Activated CD4-positive, alpha-beta T cell treated with anti-CD3 and anti-CD28 coated beads for 36 hours (primary cell): ENCODE measurements around the gene COX20. TPM values are rescaled to one million over a fixed set of nuclear protein-coding genes. Genes with fewer than 3 reads are reported as not detected.

Experiments used
- ATAC-seq: fragments of 200-7000 bp; cut with Tn5 transposase; one replicate; pipeline ENCODE4 v1.10.0; 2021; ENCODE audit warnings: mild to moderate bottlenecking, moderate library complexity
- CTCF ChIA-PET: fragments of 350-600 bp; sonication (Branson Sonifier 250); formaldehyde crosslinking; loops from one replicate; lab custom pipeline; 2021; ENCODE audit warnings: antibody characterized with exemption; lab: Charles Lee
- POLR2A ChIA-PET: fragments of 350-600 bp; sonication (Branson Sonifier 250); formaldehyde crosslinking; loops from one replicate; lab custom pipeline; 2021; ENCODE audit warnings: antibody characterized with exemption, inconsistent platforms; lab: Charles Lee
- DNase-seq: peaks from one replicate; pipeline ENCODE4 v3.0.0-alpha.2; 2020
- H3K27ac Mint-ChIP-seq: one replicate; pipeline ENCODE4 v1.8.0; 2021; ENCODE audit warnings: mixed read lengths
- H3K27me3 Mint-ChIP-seq: one replicate; pipeline ENCODE4 v1.8.0; 2021; ENCODE audit warnings: mixed read lengths
- H3K36me3 Mint-ChIP-seq: one replicate; pipeline ENCODE4 v1.8.0; 2021; ENCODE audit warnings: low read depth, mixed read lengths
- H3K4me1 Mint-ChIP-seq: one replicate; pipeline ENCODE4 v1.8.0; 2021; ENCODE audit warnings: mixed read lengths
- H3K4me3 Mint-ChIP-seq: one replicate; pipeline ENCODE4 v1.8.0; 2021; ENCODE audit warnings: mild to moderate bottlenecking, moderate library complexity, mixed read lengths
- H3K9me3 Mint-ChIP-seq: one replicate; pipeline ENCODE4 v1.8.0; 2021; ENCODE audit warnings: low read depth, mixed read lengths
- intact Hi-C, 2 experiments: fragments of 100-400 bp; cut with DNase I in 1 of 2; cut with micrococcal nuclease in 1 of 2; formaldehyde crosslinking; loops; one replicate each; pipeline versions ENCODE4 v1.14.2 to v1.15.1; 2022 to 2024; cut with DNase I, micrococcal nuclease
- total RNA-seq, 2 experiments: library from RNA; stranded (reverse); gene quantifications; one replicate each; pipeline ENCODE4 v1.2.3, GENCODE V29; 2021

COX20 gene
- total RNA-seq, 2 experiments from 2014 or later: 32.0 to 33.2 TPM

DNA sequence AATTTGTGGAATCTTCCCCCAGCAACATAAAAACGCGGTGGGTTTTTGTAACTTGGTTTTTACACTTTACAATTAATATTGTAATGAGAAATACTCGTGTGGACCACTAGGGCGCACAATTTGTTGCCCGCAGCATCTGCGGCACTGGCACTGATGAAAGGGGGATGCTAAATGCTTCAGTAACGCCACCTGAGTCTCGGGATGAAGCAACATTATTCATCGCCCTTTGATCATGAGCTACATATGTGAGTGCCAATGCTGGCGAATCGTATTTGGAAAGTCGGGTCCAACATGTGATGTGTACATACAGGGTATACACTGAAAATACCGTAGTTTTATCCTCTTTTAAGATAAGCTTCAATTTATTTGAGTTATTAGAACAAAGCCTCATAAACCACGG lies 34.2 kb upstream of the COX20 start:
- ATAC-seq (peak; percentile 93), DNase-seq (peak; percentile 72)
- ChIA-PET POLR2A (no interaction called here), CTCF (interaction anchor here (0.6 to 4.8 kb wide), 28 partner anchors 10 to 354 kb away, joined by 3 to 60 read pairs (median 4); partner anchors contain the start of gene DESI2)
- Mint-ChIP-seq H3K4me3 (no peak overlapping the region), H3K27me3 (no peaks in the 10 kb centered on the region), H3K36me3 (no peaks in the 10 kb centered on the region), H3K4me1 (peaks cover 2% of the 10 kb centered on the region), H3K9me3 (no peaks in the 10 kb centered on the region), H3K27ac (no peak overlapping the region)
- intact Hi-C loops: loop anchor here (1.0 to 2.0 kb wide), 2 partner anchors 34 to 241 kb away; partner anchors contain the start of gene COX20 (in 1 of the 2)

- ChIA-PET CTCF (interaction anchor here (0.6 to 4.8 kb wide), 17 partner anchors 10 to 266 kb away, joined by 3 to 60 read pairs (median 4); no protein-coding TSS in a partner anchor), POLR2A (no interaction called here)
- H3K9me3 Mint-ChIP-seq: no peaks in the 10 kb centered on the region
- no peak overlapping the region for H3K27ac Mint-ChIP-seq
- H3K4me1 Mint-ChIP-seq: peaks cover 2% of the 10 kb centered on the region
- no peaks in the 10 kb centered on the region for H3K27me3 Mint-ChIP-seq
- intact Hi-C loops: no loop called here
- no peak for ATAC-seq
- no peak for DNase-seq
- H3K36me3 Mint-ChIP-seq: no peaks in the 10 kb centered on the region
- H3K4me3 Mint-ChIP-seq: no peak overlapping the region
Observed at GRCh38 chr1:244802041-244802440, 33.4 kb upstream of the COX20 start.

DNA sequence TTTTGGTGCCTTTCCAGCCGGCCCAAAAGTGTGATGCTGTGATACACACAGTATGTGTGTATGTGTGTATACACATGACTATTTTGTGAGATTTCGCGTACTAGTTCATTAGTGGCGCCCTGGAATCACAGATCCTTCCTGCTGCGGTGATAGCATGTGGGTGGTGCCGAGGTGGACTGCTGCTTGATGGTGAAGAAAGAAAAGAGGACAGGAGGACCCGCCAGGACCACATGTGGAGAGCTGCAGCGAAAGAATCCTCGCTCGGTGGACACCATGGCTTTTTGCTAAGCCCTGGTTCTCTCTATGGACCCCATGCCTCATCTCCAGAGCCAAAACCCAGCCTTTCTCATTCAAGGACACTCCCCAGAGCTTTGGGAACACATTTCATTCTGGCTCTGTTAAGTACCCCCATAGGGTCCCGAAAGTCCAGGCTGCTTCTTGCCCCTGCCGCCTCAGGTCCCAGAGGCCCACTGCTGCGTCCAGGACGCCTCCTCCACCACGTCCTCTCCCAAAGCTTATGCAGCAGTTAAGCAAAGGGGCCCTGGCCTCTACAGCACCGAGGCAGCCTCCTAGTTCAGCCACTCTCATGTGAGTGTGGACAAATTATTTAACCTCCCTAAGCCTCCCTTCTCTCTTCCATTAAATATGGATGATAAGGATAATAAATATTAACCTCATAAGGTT lies 32.8 kb upstream of the COX20 start:
- Mint-ChIP-seq H3K4me3 (no peak overlapping the region), H3K9me3 (no peaks in the 10 kb centered on the region), H3K4me1 (peaks cover 2% of the 10 kb centered on the region), H3K27ac (no peak overlapping the region), H3K36me3 (no peaks in the 10 kb centered on the region), H3K27me3 (no peaks in the 10 kb centered on the region)
- intact Hi-C loops: no loop called here
- ChIA-PET POLR2A (no interaction called here), CTCF (interaction anchor here (1.2 to 4.8 kb wide), 4 partner anchors 10 to 240 kb away, joined by 4 to 60 read pairs (median 6); no protein-coding TSS in a partner anchor)
- DNase-seq: no peak
- no peak for ATAC-seq

DNA sequence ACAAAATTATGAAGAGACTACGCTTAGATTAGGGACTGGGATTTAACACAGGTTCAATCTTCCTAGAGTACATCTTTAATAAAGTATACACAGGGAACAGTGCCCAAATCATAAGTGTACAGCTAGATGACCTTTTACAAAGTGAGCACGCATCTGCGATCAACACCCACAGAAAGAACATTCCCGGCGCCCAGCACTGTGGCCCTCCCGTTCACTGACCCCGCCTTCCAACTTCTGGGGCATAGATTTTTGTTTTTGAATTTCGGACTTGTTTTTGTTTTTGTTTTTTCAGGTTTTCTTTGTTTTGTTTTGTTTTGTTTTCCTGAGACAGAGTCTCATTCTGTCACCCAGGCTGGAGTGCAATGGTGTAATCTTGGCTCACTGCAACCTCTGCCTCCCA lies 30.6 kb upstream of the COX20 start:
- ChIA-PET CTCF (interaction anchor here (4.8 kb wide), 1 partner anchor 238 kb away, joined by 60 read pairs; no protein-coding TSS in a partner anchor), POLR2A (no interaction called here)
- ATAC-seq: no peak
- Mint-ChIP-seq H3K4me3 (no peak overlapping the region), H3K9me3 (no peaks in the 10 kb centered on the region), H3K4me1 (peaks cover 2% of the 10 kb centered on the region), H3K27ac (no peak overlapping the region), H3K36me3 (no peaks in the 10 kb centered on the region), H3K27me3 (no peaks in the 10 kb centered on the region)
- no peak for DNase-seq
- intact Hi-C loops: no loop called here

- ChIA-PET POLR2A (no interaction called here), CTCF (no interaction called here)
- Mint-ChIP-seq H3K27me3 (no peaks in the 10 kb centered on the region), H3K27ac (no peak overlapping the region), H3K36me3 (no peaks in the 10 kb centered on the region), H3K4me1 (no peaks in the 10 kb centered on the region), H3K9me3 (no peaks in the 10 kb centered on the region), H3K4me3 (no peak overlapping the region)
- ATAC-seq (no peak), DNase-seq (no peak)
- intact Hi-C loops: no loop called here
Observed at GRCh38 chr1:244807138-244807537, 28.3 kb upstream of the COX20 start.

DNA sequence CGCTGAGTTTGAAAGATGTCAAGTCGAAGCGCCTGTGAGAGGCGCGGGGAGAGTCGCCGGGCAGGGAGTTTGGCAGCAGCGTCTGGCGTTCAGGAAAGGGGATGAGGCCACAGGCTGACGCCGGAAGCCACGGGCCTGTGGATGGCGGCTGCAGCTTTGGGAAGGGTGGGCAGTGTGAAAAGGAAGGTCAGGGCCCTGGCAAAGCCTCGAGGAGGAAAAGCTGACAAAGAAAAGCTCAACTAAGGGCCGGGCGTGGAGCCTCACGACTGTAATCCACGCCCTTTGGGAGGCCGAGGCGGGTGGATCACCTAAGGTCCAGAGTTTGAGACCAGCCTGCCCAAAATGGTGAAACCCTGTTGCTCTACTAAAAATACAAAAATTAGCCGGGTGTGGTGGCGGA lies 25.2 kb upstream of the COX20 start:
- ATAC-seq: no peak
- CTCF ChIA-PET: interaction anchor here (0.6 to 1.1 kb wide), 3 partner anchors 24 to 207 kb away, joined by 3 read pairs; no protein-coding TSS in a partner anchor
- intact Hi-C loops: no loop called here
- H3K27ac Mint-ChIP-seq: no peak overlapping the region
- H3K36me3 Mint-ChIP-seq: no peaks in the 10 kb centered on the region
- H3K4me1 Mint-ChIP-seq: peaks cover 8% of the 10 kb centered on the region
- POLR2A ChIA-PET: interaction anchor here (1.1 kb wide), 1 partner anchor 154 kb away, joined by 4 read pairs; no protein-coding TSS in a partner anchor
- H3K9me3 Mint-ChIP-seq: no peaks in the 10 kb centered on the region
- no peak overlapping the region for H3K4me3 Mint-ChIP-seq
- no peak for DNase-seq
- no peaks in the 10 kb centered on the region for H3K27me3 Mint-ChIP-seq

DNA sequence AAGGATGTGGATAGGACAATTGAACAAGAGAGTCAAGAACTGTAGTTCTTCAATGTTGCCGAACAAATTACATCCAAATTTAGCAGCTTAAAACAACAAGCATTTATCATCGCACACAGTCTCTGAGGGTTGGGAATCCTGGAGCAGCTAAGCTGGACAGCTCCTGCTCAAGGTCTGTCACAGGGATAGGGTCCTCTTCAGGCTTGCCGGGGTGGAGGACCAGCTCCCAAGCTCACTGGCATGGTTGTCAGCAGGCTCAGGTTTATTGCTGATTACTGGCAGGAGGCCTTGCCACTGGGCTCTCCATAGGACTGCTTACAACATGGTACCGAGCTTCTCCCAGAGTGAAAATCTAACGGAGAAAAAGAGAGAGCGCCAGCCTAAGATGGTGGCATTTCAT lies 22.1 kb upstream of the COX20 start:
- intact Hi-C loops: no loop called here
- no peak for DNase-seq
- peaks cover 13% of the 10 kb centered on the region for H3K4me1 Mint-ChIP-seq
- no peaks in the 10 kb centered on the region for H3K36me3 Mint-ChIP-seq
- no peak overlapping the region for H3K4me3 Mint-ChIP-seq
- no peak overlapping the region for H3K27ac Mint-ChIP-seq
- no peaks in the 10 kb centered on the region for H3K9me3 Mint-ChIP-seq
- ChIA-PET POLR2A (no interaction called here), CTCF (interaction anchor here (0.7 to 1.6 kb wide), 8 partner anchors 12 to 229 kb away, joined by 3 to 5 read pairs (median 4); no protein-coding TSS in a partner anchor)
- peaks cover 5% of the 10 kb centered on the region for H3K27me3 Mint-ChIP-seq
- no peak for ATAC-seq

- no peak for ATAC-seq
- Mint-ChIP-seq H3K9me3 (no peaks in the 10 kb centered on the region), H3K4me3 (no peak overlapping the region), H3K4me1 (peaks cover 13% of the 10 kb centered on the region), H3K36me3 (no peaks in the 10 kb centered on the region), H3K27ac (no peak overlapping the region), H3K27me3 (peaks cover 5% of the 10 kb centered on the region)
- DNase-seq: no peak
- intact Hi-C loops: no loop called here
- ChIA-PET CTCF (interaction anchor here (0.6 kb wide), 2 partner anchors 15 to 227 kb away, joined by 3 read pairs; no protein-coding TSS in a partner anchor), POLR2A (interaction anchor here (1.0 kb wide), 1 partner anchor 47 kb away, joined by 4 read pairs; no protein-coding TSS in a partner anchor)
Observed at GRCh38 chr1:244815600-244816099, 19.8 kb upstream of the COX20 start.

GRCh38 chr1:244817415-244817894 lies 18.0 kb upstream of the COX20 start:
- no peaks in the 10 kb centered on the region for H3K36me3 Mint-ChIP-seq
- no peak overlapping the region for H3K27ac Mint-ChIP-seq
- DNase-seq (no peak), ATAC-seq (no peak)
- H3K27me3 Mint-ChIP-seq: peaks cover 5% of the 10 kb centered on the region
- H3K4me3 Mint-ChIP-seq: no peak overlapping the region
- peaks cover 13% of the 10 kb centered on the region for H3K4me1 Mint-ChIP-seq
- intact Hi-C loops: no loop called here
- ChIA-PET POLR2A (no interaction called here), CTCF (interaction anchor here (0.7 kb wide), 1 partner anchor 16 kb away, joined by 3 read pairs; no protein-coding TSS in a partner anchor)
- no peaks in the 10 kb centered on the region for H3K9me3 Mint-ChIP-seq

GRCh38 chr1:244820131-244820530 lies 15.3 kb upstream of the COX20 start:
- H3K9me3 Mint-ChIP-seq: no peaks in the 10 kb centered on the region
- ChIA-PET CTCF (no interaction called here), POLR2A (no interaction called here)
- H3K27ac Mint-ChIP-seq: no peak overlapping the region
- peaks cover 4% of the 10 kb centered on the region for H3K4me1 Mint-ChIP-seq
- H3K36me3 Mint-ChIP-seq: no peaks in the 10 kb centered on the region
- DNase-seq: no peak
- no peak for ATAC-seq
- no peak overlapping the region for H3K4me3 Mint-ChIP-seq
- intact Hi-C loops: no loop called here
- peaks cover 5% of the 10 kb centered on the region for H3K27me3 Mint-ChIP-seq

GRCh38 chr1:244821134-244821533 lies 14.3 kb upstream of the COX20 start:
- H3K27me3 Mint-ChIP-seq: peaks cover 2% of the 10 kb centered on the region
- no peaks in the 10 kb centered on the region for H3K9me3 Mint-ChIP-seq
- intact Hi-C loops: no loop called here
- H3K36me3 Mint-ChIP-seq: no peaks in the 10 kb centered on the region
- H3K4me3 Mint-ChIP-seq: no peak overlapping the region
- ChIA-PET CTCF (interaction anchor here (0.6 kb wide), 1 partner anchor 162 kb away, joined by 3 read pairs; no protein-coding TSS in a partner anchor), POLR2A (no interaction called here)
- H3K27ac Mint-ChIP-seq: no peak overlapping the region
- ATAC-seq (no peak), DNase-seq (no peak)
- no peaks in the 10 kb centered on the region for H3K4me1 Mint-ChIP-seq
